Measurements from ENCODE around the gene KLF2.
A peak's percentile ranks its signal among the peaks of the same experiment; 100 is the strongest.

Gene KLF2

DNA sequence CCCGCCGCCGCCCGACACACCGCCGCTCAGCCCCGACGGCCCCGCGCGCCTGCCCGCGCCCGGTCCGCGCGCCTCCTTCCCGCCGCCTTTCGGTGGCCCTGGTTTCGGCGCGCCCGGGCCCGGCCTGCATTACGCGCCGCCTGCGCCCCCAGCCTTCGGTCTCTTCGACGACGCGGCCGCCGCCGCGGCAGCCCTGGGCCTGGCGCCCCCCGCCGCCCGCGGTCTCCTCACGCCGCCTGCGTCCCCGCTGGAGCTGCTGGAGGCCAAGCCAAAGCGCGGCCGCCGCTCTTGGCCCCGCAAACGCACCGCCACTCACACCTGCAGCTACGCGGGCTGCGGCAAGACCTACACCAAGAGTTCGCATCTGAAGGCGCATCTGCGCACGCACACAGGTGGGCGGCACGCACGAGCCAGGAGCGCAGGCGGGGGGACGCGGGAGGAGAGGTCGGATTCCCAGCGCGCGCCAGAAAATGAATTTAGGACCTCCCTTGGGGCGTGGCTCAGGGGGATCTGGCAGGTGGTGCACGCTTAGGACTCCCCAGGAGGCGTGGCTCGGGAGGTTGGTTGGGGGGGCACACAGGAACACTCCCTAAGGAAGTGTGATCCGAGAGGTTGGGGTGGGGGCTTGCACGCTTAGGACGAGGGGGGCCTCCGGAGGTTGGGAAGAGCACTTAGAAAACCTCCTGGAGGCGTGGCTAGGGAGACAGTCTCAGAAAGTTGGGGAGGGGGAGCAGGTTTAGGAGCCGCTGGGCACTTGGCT is 1.2 kb downstream of the KLF2 start:
- H3K4me3 ChIP-seq (ENCODE audit: low read depth, low read length), result peak overlapping the region; percentile 63
- no peak for DNase-seq (ENCODE audit: low read depth)
- TF ChIP-seq CTCF (IDR thresholded peaks at IDR 0.05; ENCODE audit: low read depth, low read length, missing control alignments), result no peak

DNA sequence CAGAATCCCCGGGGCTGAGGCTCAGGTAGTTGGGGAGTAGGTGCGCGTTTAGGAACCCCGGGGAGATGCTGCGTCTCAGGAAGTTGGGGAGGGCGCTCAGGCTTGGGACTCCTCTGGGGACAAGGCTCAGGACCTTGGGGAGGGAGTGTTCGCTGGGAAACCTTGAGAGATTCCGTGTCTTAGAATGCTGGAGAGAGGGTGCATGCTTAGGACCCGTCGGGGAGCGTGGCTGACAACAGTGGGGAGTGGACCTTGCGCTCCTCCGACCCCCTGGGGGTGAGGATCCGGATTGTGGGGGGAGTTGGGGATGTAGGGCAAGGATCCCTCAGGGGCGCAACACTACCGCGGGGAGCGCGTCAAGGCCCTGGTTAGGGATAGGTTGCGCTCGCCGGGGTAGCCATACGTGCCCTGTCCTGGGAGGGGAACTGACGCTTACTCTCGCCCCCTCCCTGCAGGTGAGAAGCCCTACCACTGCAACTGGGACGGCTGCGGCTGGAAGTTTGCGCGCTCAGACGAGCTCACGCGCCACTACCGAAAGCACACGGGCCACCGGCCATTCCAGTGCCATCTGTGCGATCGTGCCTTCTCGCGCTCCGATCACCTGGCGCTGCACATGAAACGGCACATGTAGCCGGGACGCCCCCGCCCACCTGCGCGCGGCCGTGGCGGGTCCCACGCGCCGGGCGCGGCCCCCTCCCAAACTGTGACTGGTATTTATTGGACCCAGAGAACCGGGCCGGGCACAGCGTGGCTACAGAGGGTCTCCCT is 2.0 kb downstream of the KLF2 start:
- DNase-seq (ENCODE audit: low read depth), result no peak
- peak overlapping the region; percentile 63 for H3K4me3 ChIP-seq (ENCODE audit: low read depth, low read length)
- TF ChIP-seq CTCF (IDR thresholded peaks at IDR 0.05; ENCODE audit: low read depth, low read length, missing control alignments), result no peak

GRCh38 chr19:16327169-16327475 is 2.5 kb downstream of the KLF2 start:
- no peak for TF ChIP-seq CTCF (IDR thresholded peaks at IDR 0.05; ENCODE audit: low read depth, low read length, missing control alignments)
- peak overlapping the region; percentile 63 for H3K4me3 ChIP-seq (ENCODE audit: low read depth, low read length)
- DNase-seq (ENCODE audit: low read depth), result no peak

DNA sequence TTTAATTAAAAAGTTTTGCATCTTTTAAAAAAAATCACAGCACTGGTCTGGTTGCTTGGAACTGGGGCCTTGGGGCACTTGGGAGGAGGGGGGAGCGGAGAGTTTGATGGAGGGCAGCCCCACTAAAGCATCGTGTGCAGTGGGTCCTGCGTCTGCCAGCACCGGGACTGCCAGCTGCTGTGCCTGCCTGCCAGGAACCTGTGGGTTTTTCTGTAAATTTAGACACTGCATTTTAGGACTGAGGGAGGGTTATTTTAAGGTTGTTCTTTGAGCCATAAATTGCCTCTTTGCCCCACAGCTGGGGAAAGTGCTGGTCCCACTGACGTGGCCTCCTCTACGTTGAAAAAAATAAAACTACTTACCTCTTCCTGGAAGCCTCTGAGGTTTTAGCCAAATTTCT is 2.9 kb downstream of the KLF2 start:
- H3K4me3 ChIP-seq (ENCODE audit: low read depth, low read length), result peak overlapping the region; percentile 36
- no peak for TF ChIP-seq CTCF (IDR thresholded peaks at IDR 0.05; ENCODE audit: low read depth, low read length, missing control alignments)
- no peak for DNase-seq (ENCODE audit: low read depth)

DNA sequence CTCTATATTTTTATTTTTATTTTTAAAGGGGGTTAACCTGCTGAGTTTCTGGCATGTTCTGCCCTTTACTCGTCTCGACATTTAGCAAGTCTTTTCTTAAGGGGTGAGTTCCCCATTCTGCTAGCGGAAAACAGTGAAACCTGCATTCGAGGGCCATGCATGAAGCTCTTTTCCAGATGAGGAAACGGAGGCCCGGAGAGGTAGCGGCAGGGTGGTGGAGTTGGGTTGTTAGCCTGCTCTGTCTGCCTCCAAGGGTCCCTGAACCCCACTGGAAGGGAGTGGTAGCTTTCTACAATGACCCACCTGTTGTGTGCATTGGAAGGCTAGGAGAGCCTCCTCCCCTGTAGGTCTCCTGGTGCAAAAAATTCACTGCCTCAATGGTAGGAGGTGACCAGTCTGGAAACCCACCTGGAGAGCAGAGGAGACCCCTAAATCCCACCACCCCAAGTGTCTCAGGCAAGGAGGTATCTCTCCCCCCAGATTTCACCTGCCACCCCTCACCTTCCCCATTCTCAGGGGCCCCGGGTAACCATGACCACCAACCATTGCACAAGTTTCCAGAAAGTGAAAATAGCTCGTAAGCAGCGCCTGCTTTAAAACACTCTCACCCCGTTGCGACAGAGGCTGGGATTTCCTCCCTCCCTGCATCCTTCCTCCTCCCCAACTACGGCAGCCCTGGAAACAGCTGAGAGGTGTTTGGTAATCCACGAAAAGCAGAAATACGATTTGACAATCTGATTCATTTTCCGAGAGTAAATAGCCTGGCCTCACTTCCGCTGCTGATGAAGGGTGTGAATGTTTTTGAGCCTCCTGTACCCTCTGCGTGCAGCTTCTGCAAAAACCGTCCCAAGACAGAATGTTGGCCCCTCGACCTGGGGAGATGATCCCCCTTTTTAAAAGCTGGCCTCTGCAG is 3.5 kb downstream of the KLF2 start:
- no peak for TF ChIP-seq CTCF (IDR thresholded peaks at IDR 0.05; ENCODE audit: low read depth, low read length, missing control alignments)
- peak overlapping the region; percentile 36 for H3K4me3 ChIP-seq (ENCODE audit: low read depth, low read length)
- no peak for DNase-seq (ENCODE audit: low read depth)

GRCh38 chr19:16328824-16329482 is 4.3 kb downstream of the KLF2 start:
- no peak overlapping the region for H3K4me3 ChIP-seq (ENCODE audit: low read depth, low read length)
- DNase-seq (ENCODE audit: low read depth), result no peak

More at GRCh38 chr19:16328824-16329482, 4.3 kb downstream of the KLF2 start:
- TF ChIP-seq CTCF (IDR thresholded peaks at IDR 0.05; ENCODE audit: low read depth, low read length, missing control alignments), result peak; percentile 24
